NCI-H345 (cell line): ENCODE results near the gene SEMA6A.

Experiments used
- DNase-seq: peaks from one replicate; lab custom pipeline; 2025; lab: John Stamatoyannopoulos, UW

Gene SEMA6A

GRCh38 chr5:116402235-116402634, 172.4 kb downstream of the SEMA6A start:
- no peak for DNase-seq

- DNase-seq, result no peak
Observed at GRCh38 chr5:116401576-116401975, 173.0 kb downstream of the SEMA6A start.

- no peak for DNase-seq
Observed at GRCh38 chr5:116396476-116397099, 178.0 kb downstream of the SEMA6A start.

GRCh38 chr5:116395631-116396203, 178.9 kb downstream of the SEMA6A start:
- no peak for DNase-seq

GRCh38 chr5:116395226-116395625, 179.4 kb downstream of the SEMA6A start:
- DNase-seq, result peak; percentile 97

GRCh38 chr5:116394186-116394867, 180.3 kb downstream of the SEMA6A start:
- no peak for DNase-seq
